Measurements from ENCODE around the gene EFHC1.

The EFHC1 gene

GRCh38 chr6:52499026-52499425 is 78.9 kb downstream of the EFHC1 start:
- H3K9ac ChIP-seq (ENCODE audit: low read length) = no peak overlapping the region
- H3K4me2 ChIP-seq (ENCODE audit: low read depth, low read length, poor library complexity, severe bottlenecking) = no peak overlapping the region
- H3K79me2 ChIP-seq (ENCODE audit: insufficient read depth, low read length) = no peaks in the 10 kb centered on the region
- H3K27me3 ChIP-seq (ENCODE audit: low read length) = no peaks in the 10 kb centered on the region
- no peaks in the 10 kb centered on the region for H3K9me2 ChIP-seq (replicated peaks; ENCODE audit: insufficient read depth, low read length)
- H3K27ac ChIP-seq (ENCODE audit: low read depth, low read length) = peak overlapping the region; percentile 70
- H2AFZ ChIP-seq (ENCODE audit: low read depth, low read length, severe bottlenecking) = no peak overlapping the region
- peaks cover 18% of the 10 kb centered on the region for H3F3A ChIP-seq (ENCODE audit: insufficient read depth)
- TF ChIP-seq EZH2phosphoT487 (conservative IDR thresholded peaks at IDR 0.05; ENCODE audit: low read length) (no peak), CTCF (IDR thresholded peaks at IDR 0.05; ENCODE audit: insufficient read depth, low read length, poor library complexity, severe bottlenecking) (no peak)
- no peaks in the 10 kb centered on the region for H3K9me3 ChIP-seq (ENCODE audit: insufficient read depth, low read length)
- no peaks in the 10 kb centered on the region for H4K20me1 ChIP-seq (ENCODE audit: low read depth, low read length)
- H3K36me3 ChIP-seq (ENCODE audit: low read length) = no peaks in the 10 kb centered on the region
- H3K4me3 ChIP-seq (ENCODE audit: insufficient read depth, low read length, poor library complexity, severe bottlenecking) = no peak overlapping the region

GRCh38 chr6:52499681-52500236 is 79.6 kb downstream of the EFHC1 start:
- H2AFZ ChIP-seq (ENCODE audit: low read depth, low read length, severe bottlenecking) = no peak overlapping the region
- H3K9me3 ChIP-seq (ENCODE audit: insufficient read depth, low read length) = no peaks in the 10 kb centered on the region
- H3K4me2 ChIP-seq (ENCODE audit: low read depth, low read length, poor library complexity, severe bottlenecking) = no peak overlapping the region
- no peaks in the 10 kb centered on the region for H3K9me2 ChIP-seq (replicated peaks; ENCODE audit: insufficient read depth, low read length)
- H3K79me2 ChIP-seq (ENCODE audit: insufficient read depth, low read length) = no peaks in the 10 kb centered on the region
- no peak overlapping the region for H3K9ac ChIP-seq (ENCODE audit: low read length)
- no peak overlapping the region for H3K4me3 ChIP-seq (ENCODE audit: insufficient read depth, low read length, poor library complexity, severe bottlenecking)
- H3K27me3 ChIP-seq (ENCODE audit: low read length) = no peaks in the 10 kb centered on the region
- peak overlapping the region; percentile 70 for H3K27ac ChIP-seq (ENCODE audit: low read depth, low read length)
- peaks cover 18% of the 10 kb centered on the region for H3F3A ChIP-seq (ENCODE audit: insufficient read depth)
- H3K36me3 ChIP-seq (ENCODE audit: low read length) = no peaks in the 10 kb centered on the region
- TF ChIP-seq CTCF (IDR thresholded peaks at IDR 0.05; ENCODE audit: insufficient read depth, low read length, poor library complexity, severe bottlenecking) (peak; percentile 17), EZH2phosphoT487 (conservative IDR thresholded peaks at IDR 0.05; ENCODE audit: low read length) (no peak)
- H4K20me1 ChIP-seq (ENCODE audit: low read depth, low read length) = no peaks in the 10 kb centered on the region

- no peaks in the 10 kb centered on the region for H3K9me3 ChIP-seq (ENCODE audit: insufficient read depth, low read length)
- no peak overlapping the region for H3K9ac ChIP-seq (ENCODE audit: low read length)
- H3K4me3 ChIP-seq (ENCODE audit: insufficient read depth, low read length, poor library complexity, severe bottlenecking) = no peak overlapping the region
- no peaks in the 10 kb centered on the region for H3K27me3 ChIP-seq (ENCODE audit: low read length)
- H3K9me2 ChIP-seq (replicated peaks; ENCODE audit: insufficient read depth, low read length) = no peaks in the 10 kb centered on the region
- no peak overlapping the region for H3K4me2 ChIP-seq (ENCODE audit: low read depth, low read length, poor library complexity, severe bottlenecking)
- no peak for TF ChIP-seq CTCF (IDR thresholded peaks at IDR 0.05; ENCODE audit: insufficient read depth, low read length, poor library complexity, severe bottlenecking)
- no peak for TF ChIP-seq EZH2phosphoT487 (conservative IDR thresholded peaks at IDR 0.05; ENCODE audit: low read length)
- no peak overlapping the region for H3K27ac ChIP-seq (ENCODE audit: low read depth, low read length)
- H3F3A ChIP-seq (ENCODE audit: insufficient read depth) = peaks cover 18% of the 10 kb centered on the region
- no peaks in the 10 kb centered on the region for H3K36me3 ChIP-seq (ENCODE audit: low read length)
- H2AFZ ChIP-seq (ENCODE audit: low read depth, low read length, severe bottlenecking) = no peak overlapping the region
- H3K79me2 ChIP-seq (ENCODE audit: insufficient read depth, low read length) = no peaks in the 10 kb centered on the region
- H4K20me1 ChIP-seq (ENCODE audit: low read depth, low read length) = no peaks in the 10 kb centered on the region
These were observed 80.3 kb downstream of the EFHC1 start for GRCh38 chr6:52500238-52501129.
